Activated CD4-positive, alpha-beta T cell treated with anti-CD3 and anti-CD28 coated beads, Interleukin-2, amount 10 ng/mL, durations not matched to agents 7 days and 5 days (primary cell): ENCODE measurements around the gene TMEM129. TPM values are rescaled to one million over a fixed set of nuclear protein-coding genes. Genes with fewer than 3 reads are reported as not detected.

Experiments used
- CTCF ChIA-PET: fragments of 350-600 bp; sonication (Branson Sonifier 250); formaldehyde crosslinking; loops from one replicate; lab custom pipeline; 2021; ENCODE audit warnings: antibody characterized with exemption; lab: Charles Lee
- POLR2A ChIA-PET: fragments of 350-600 bp; sonication (Branson Sonifier 250); formaldehyde crosslinking; loops from one replicate; lab custom pipeline; 2021; ENCODE audit warnings: antibody characterized with exemption; lab: Charles Lee
- DNase-seq: peaks from one replicate; pipeline ENCODE4 v3.0.0-alpha.2; 2020
- H3K27ac Mint-ChIP-seq: one replicate; pipeline ENCODE4 v1.8.0; 2021; ENCODE audit warnings: mild to moderate bottlenecking, moderate library complexity, mixed read lengths
- H3K27me3 Mint-ChIP-seq: one replicate; pipeline ENCODE4 v1.8.0; 2021; ENCODE audit warnings: mixed read lengths
- H3K36me3 Mint-ChIP-seq: one replicate; pipeline ENCODE4 v1.8.0; 2021; ENCODE audit warnings: low read depth, mixed read lengths
- H3K4me1 Mint-ChIP-seq: one replicate; pipeline ENCODE4 v1.8.0; 2021; ENCODE audit warnings: mixed read lengths
- H3K4me3 Mint-ChIP-seq: one replicate; pipeline ENCODE4 v1.8.0; 2021; ENCODE audit warnings: mild to moderate bottlenecking, moderate library complexity, mixed read lengths
- H3K9me3 Mint-ChIP-seq: one replicate; pipeline ENCODE4 v1.8.0; 2021; ENCODE audit warnings: mixed read lengths
- total RNA-seq, 2 experiments: library from RNA; stranded (reverse); gene quantifications; one replicate each; pipeline ENCODE4 v1.2.3, GENCODE V29; 2021

TMEM129 gene
- total RNA-seq, 2 experiments from 2014 or later, result 20.9 to 22.3 TPM

DNA sequence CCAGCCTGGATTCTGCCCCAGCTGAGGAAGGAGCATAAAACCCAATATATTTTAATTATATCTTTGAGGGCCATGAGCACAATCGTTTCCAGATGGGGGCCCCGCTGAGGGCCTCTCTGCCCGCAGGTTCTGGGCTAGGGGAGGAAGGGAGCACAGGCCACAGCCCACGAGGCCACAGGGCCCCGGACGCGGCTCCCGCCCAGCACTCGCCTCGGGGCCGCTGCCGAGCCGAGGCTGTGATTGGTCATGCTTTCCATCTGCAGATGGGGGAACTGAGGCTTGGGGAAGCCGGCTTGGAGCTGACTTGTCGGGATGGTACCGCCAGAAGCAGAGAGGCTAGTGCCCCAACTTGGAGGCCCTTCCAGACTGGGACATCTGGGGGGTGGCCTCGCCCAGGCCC lies 34.2 kb upstream of the TMEM129 start:
- ChIA-PET CTCF (interaction anchor here (0.6 to 1.5 kb wide), 3 partner anchors 19 to 58 kb away, joined by 3 read pairs; no protein-coding TSS in a partner anchor), POLR2A (interaction anchor here (0.6 kb wide), 1 partner anchor 29 kb away, joined by 3 read pairs; no protein-coding TSS in a partner anchor)
- Mint-ChIP-seq H3K4me3 (no peak overlapping the region), H3K27me3 (no peaks in the 10 kb centered on the region), H3K36me3 (no peaks in the 10 kb centered on the region), H3K9me3 (no peaks in the 10 kb centered on the region), H3K27ac (no peak overlapping the region), H3K4me1 (peaks cover 3% of the 10 kb centered on the region)
- DNase-seq, result no peak

- Mint-ChIP-seq H3K4me3 (no peak overlapping the region), H3K4me1 (peaks cover 3% of the 10 kb centered on the region), H3K27ac (no peak overlapping the region), H3K36me3 (no peaks in the 10 kb centered on the region), H3K9me3 (no peaks in the 10 kb centered on the region), H3K27me3 (no peaks in the 10 kb centered on the region)
- POLR2A ChIA-PET, result no interaction called here
- DNase-seq, result no peak
- CTCF ChIA-PET, result interaction anchor here (1.4 to 1.5 kb wide), 2 partner anchors 20 to 34 kb away, joined by 3 read pairs; no protein-coding TSS in a partner anchor
Measured at GRCh38 chr4:1754336-1754735, 33.2 kb upstream of the TMEM129 start.

DNA sequence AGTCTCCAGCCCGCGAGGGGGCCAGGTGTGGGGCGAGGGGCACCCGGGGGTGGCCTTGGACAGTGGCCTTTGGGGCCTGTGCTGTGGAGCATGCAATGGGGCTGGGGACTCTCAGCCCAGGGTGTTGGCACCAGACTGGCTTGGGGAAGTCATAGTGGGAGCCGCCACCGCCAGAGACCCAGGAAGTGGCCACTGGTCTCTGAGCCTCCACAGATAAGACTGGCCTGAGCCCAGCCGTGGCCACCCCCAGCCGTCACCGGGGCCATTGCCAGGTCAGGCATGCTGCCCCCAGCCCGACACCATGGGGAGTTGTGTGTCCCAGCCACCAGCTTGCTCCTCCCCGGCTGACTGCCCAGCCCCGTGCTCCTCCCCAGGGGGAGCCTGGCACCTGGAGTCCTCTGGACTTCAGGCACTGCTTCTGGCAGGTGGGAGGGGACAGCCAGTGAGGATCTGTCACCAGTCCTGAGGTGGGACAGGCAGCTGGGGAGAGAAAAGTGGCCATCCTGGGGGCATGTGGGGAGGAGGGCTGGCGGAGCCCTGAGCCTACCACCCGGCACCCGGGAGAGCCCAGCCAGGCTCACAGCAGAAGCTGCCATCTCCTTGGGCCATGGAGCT lies 32.7 kb upstream of the TMEM129 start:
- Mint-ChIP-seq H3K4me1 (peaks cover 3% of the 10 kb centered on the region), H3K27ac (no peak overlapping the region), H3K4me3 (no peak overlapping the region), H3K36me3 (no peaks in the 10 kb centered on the region), H3K9me3 (no peaks in the 10 kb centered on the region), H3K27me3 (no peaks in the 10 kb centered on the region)
- POLR2A ChIA-PET, result no interaction called here
- CTCF ChIA-PET, result interaction anchor here (1.4 kb wide), 1 partner anchor 21 kb away, joined by 3 read pairs; no protein-coding TSS in a partner anchor
- DNase-seq, result no peak

- no peak overlapping the region for H3K27ac Mint-ChIP-seq
- no peaks in the 10 kb centered on the region for H3K9me3 Mint-ChIP-seq
- DNase-seq, result no peak
- H3K4me1 Mint-ChIP-seq, result peaks cover 3% of the 10 kb centered on the region
- H3K27me3 Mint-ChIP-seq, result no peaks in the 10 kb centered on the region
- H3K36me3 Mint-ChIP-seq, result no peaks in the 10 kb centered on the region
- no peak overlapping the region for H3K4me3 Mint-ChIP-seq
- POLR2A ChIA-PET, result no interaction called here
- CTCF ChIA-PET, result no interaction called here
Measured at GRCh38 chr4:1753294-1753696, 32.2 kb upstream of the TMEM129 start.

DNA sequence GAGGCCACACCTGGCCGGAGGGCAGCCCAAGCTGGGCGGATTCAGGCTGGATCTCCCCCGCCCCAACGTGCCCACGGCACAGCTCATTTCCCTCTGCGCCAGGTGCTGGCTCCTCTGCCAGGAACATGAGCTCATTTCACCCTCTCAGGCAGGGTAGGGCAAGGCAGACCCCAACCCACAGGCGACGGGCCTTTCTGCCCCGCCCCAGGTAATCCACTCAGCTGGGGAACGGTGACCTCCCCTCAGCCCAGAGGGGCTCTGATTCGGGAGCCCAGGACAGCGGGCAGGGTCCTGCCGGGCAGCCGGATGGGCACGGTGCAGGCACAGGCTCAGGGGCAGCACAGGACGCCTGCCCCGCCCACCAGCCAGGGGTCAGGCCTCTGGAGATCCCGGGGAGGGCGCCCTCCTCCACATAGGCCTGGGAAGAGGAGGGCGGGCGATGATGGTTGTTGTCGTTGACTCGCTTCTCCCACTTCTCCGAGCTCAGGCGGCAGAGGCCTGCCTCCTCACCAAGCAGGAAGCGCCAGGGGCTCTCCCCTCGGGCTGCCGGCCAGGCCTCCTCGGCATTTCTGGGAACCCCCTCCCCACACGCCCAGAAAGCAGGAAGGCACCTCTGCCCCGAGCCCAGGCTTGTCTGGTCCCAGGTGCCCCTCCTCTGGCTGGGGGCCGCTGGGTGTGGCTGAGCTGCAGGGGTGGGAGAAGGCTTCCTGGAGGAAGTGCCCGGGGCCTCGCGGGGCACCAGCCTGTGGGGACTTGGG lies 31.3 kb upstream of the TMEM129 start:
- peak overlapping the region; percentile 31 for H3K27ac Mint-ChIP-seq
- no peaks in the 10 kb centered on the region for H3K27me3 Mint-ChIP-seq
- peaks cover 3% of the 10 kb centered on the region for H3K4me1 Mint-ChIP-seq
- DNase-seq, result peak; percentile 42
- no peak overlapping the region for H3K4me3 Mint-ChIP-seq
- H3K9me3 Mint-ChIP-seq, result no peaks in the 10 kb centered on the region
- POLR2A ChIA-PET, result no interaction called here
- CTCF ChIA-PET, result interaction anchor here (1.0 to 2.1 kb wide), 4 partner anchors 22 to 60 kb away, joined by 3 to 7 read pairs (median 4); partner anchors contain the start of gene FGFR3
- H3K36me3 Mint-ChIP-seq, result no peaks in the 10 kb centered on the region

DNA sequence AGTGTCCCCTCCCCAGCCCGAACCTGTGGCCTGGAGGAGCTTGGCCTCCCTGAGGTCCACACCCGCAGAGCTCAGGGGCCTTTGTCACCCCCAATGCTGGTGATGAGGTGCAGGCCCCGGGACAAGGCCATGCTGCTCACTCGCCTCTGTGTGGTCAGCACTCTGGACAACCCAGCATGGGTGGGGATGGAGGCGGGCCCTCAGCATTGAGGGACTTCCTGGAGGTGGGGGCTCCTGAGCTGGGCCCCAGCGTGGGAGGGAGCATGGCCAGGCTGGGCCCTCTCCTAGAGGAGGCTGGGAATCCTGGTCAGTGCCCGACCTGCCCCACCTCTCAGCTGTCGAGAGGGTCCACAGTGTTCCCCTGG lies 30.8 kb upstream of the TMEM129 start:
- Mint-ChIP-seq H3K9me3 (no peaks in the 10 kb centered on the region), H3K27me3 (no peaks in the 10 kb centered on the region), H3K36me3 (no peaks in the 10 kb centered on the region), H3K4me1 (peaks cover 3% of the 10 kb centered on the region), H3K4me3 (no peak overlapping the region), H3K27ac (no peak overlapping the region)
- ChIA-PET POLR2A (interaction anchor here (0.6 kb wide), 1 partner anchor 109 kb away, joined by 4 read pairs; no protein-coding TSS in a partner anchor), CTCF (interaction anchor here (1.0 to 2.1 kb wide), 4 partner anchors 21 to 61 kb away, joined by 3 to 7 read pairs (median 4); partner anchors contain the start of gene FGFR3)
- no peak for DNase-seq

- ChIA-PET CTCF (interaction anchor here (1.0 to 2.1 kb wide), 4 partner anchors 21 to 61 kb away, joined by 3 to 7 read pairs (median 4); partner anchors contain the start of gene FGFR3), POLR2A (interaction anchor here (0.6 kb wide), 1 partner anchor 109 kb away, joined by 4 read pairs; no protein-coding TSS in a partner anchor)
- no peaks in the 10 kb centered on the region for H3K36me3 Mint-ChIP-seq
- H3K27ac Mint-ChIP-seq, result no peak overlapping the region
- no peaks in the 10 kb centered on the region for H3K9me3 Mint-ChIP-seq
- DNase-seq, result no peak
- no peak overlapping the region for H3K4me3 Mint-ChIP-seq
- H3K4me1 Mint-ChIP-seq, result peaks cover 3% of the 10 kb centered on the region
- H3K27me3 Mint-ChIP-seq, result no peaks in the 10 kb centered on the region
Measured at GRCh38 chr4:1751155-1751918, 30.2 kb upstream of the TMEM129 start.

GRCh38 chr4:1750381-1751154 lies 29.4 kb upstream of the TMEM129 start:
- Mint-ChIP-seq H3K9me3 (no peaks in the 10 kb centered on the region), H3K36me3 (no peaks in the 10 kb centered on the region), H3K4me3 (no peak overlapping the region), H3K4me1 (peaks cover 3% of the 10 kb centered on the region), H3K27ac (no peak overlapping the region), H3K27me3 (no peaks in the 10 kb centered on the region)
- CTCF ChIA-PET, result interaction anchor here (2.1 kb wide), 1 partner anchor 20 kb away, joined by 7 read pairs; no protein-coding TSS in a partner anchor
- POLR2A ChIA-PET, result no interaction called here
- no peak for DNase-seq

DNA sequence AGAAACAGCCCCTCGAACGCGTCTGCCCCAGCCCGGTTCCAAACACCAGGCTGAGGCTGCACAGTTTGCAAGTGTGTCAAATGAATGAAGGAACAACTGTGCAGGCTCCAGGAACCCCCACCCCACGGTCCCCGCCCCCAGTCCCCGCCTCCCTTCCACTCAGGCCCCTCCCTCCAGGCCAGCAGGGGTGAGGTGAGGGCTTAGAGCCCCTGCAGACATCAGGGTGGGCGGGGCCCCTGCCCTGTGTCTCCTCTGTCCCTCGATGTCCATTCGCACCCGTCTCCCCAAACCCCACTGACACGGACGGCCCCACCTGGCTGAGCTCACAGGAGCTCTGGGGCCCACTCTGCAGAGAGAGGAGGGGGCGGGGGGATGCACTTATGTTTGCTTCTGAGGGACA lies 28.7 kb upstream of the TMEM129 start:
- Mint-ChIP-seq H3K4me1 (peaks cover 3% of the 10 kb centered on the region), H3K36me3 (peaks cover 3% of the 10 kb centered on the region), H3K27me3 (no peaks in the 10 kb centered on the region), H3K9me3 (no peaks in the 10 kb centered on the region), H3K4me3 (no peak overlapping the region), H3K27ac (no peak overlapping the region)
- POLR2A ChIA-PET, result no interaction called here
- DNase-seq, result no peak
- CTCF ChIA-PET, result no interaction called here

DNA sequence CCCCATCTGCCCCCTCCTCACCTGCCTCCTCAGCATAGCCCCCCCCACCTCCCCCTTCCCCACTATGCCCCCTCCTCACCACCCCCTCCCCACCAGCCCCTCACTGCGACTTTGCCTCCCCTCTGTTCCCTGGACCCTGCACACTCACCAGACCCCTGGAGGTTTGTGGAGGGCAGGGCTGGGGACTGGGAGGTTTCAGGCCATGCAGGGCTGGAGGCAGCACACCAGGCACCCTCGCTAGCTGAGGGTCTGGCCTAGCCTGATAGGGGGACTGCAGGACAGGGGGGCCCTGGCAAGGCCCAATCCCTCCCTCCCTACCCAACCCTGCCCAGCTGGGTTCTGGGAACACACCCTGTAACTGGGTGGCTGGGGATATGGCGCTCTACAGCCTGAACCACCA lies 28.2 kb upstream of the TMEM129 start:
- ChIA-PET CTCF (no interaction called here), POLR2A (no interaction called here)
- H3K4me3 Mint-ChIP-seq, result no peak overlapping the region
- peaks cover 3% of the 10 kb centered on the region for H3K36me3 Mint-ChIP-seq
- peaks cover 3% of the 10 kb centered on the region for H3K4me1 Mint-ChIP-seq
- DNase-seq, result no peak
- H3K27me3 Mint-ChIP-seq, result no peaks in the 10 kb centered on the region
- no peaks in the 10 kb centered on the region for H3K9me3 Mint-ChIP-seq
- no peak overlapping the region for H3K27ac Mint-ChIP-seq

DNA sequence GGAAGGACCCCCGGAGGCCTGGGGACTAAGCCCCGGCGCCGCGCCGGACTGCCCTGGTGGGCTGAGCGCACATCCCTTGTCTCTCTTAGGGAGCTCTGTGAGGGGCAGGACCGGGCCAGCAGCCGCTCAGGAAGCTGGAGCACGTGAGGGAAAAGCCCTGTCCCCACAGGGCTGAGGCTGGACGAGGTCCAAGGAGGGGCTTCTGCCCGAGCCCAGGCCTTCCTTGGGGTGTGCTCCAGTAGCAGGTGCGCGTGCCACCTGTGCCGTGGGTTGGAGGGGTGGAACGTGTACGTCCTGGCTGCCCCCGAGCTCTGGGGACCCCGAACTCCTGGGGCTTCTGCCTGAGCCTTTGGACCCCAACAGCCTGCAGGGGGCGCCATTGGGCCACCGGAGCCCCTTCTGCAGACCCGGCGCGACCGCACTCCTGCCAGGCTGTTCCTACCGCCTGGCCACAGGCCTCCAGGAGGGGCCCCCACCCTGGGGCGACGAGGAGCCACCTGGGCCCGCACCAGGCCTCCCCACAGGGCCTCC lies 27.4 kb upstream of the TMEM129 start:
- Mint-ChIP-seq H3K4me3 (no peak overlapping the region), H3K27ac (no peak overlapping the region), H3K9me3 (no peaks in the 10 kb centered on the region), H3K36me3 (peaks cover 6% of the 10 kb centered on the region), H3K27me3 (no peaks in the 10 kb centered on the region), H3K4me1 (peaks cover 3% of the 10 kb centered on the region)
- peak; percentile 85 for DNase-seq
- ChIA-PET POLR2A (no interaction called here), CTCF (interaction anchor here (0.7 to 2.1 kb wide), 12 partner anchors 10 to 697 kb away, joined by 3 to 10 read pairs (median 4); partner anchors contain the start of gene FGFR3)

GRCh38 chr4:1747603-1747967 lies 26.5 kb upstream of the TMEM129 start:
- no peaks in the 10 kb centered on the region for H3K9me3 Mint-ChIP-seq
- H3K27ac Mint-ChIP-seq, result no peak overlapping the region
- H3K36me3 Mint-ChIP-seq, result peaks cover 9% of the 10 kb centered on the region
- ChIA-PET POLR2A (no interaction called here), CTCF (interaction anchor here (1.0 to 2.1 kb wide), 7 partner anchors 11 to 60 kb away, joined by 4 to 10 read pairs (median 5); no protein-coding TSS in a partner anchor)
- no peak for DNase-seq
- H3K4me1 Mint-ChIP-seq, result no peaks in the 10 kb centered on the region
- no peak overlapping the region for H3K4me3 Mint-ChIP-seq
- no peaks in the 10 kb centered on the region for H3K27me3 Mint-ChIP-seq
